RWPE1 (cell line): ENCODE measurements around the gene RAB31.
"Not testable (repeated sequence)": the region's sequence is repeated elsewhere in the genome, so short reads cannot be mapped to it uniquely, and the experiment has no call there.

Experiments
- CTCF ChIA-PET: fragments of 350-600 bp; sonication (Branson Sonifier 250); formaldehyde crosslinking; extraction: SDS; loops from one replicate; lab custom pipeline; 2021; lab: Yijun Ruan, JAX
- POLR2A ChIA-PET: fragments of 400-600 bp; formaldehyde crosslinking; extraction: SDS; loops from one replicate; lab custom pipeline; 2020; ENCODE audit warnings: antibody characterized with exemption; ENCODE audit not compliant: low non-redundant PET; lab: Yijun Ruan, JAX
- DNase-seq: peaks from one replicate; pipeline ENCODE4 v3.0.0; 2012; ENCODE audit warnings: low spot score
- H3K27ac ChIP-seq: fragments of 450-650 bp; 2 replicates; pipeline ENCODE4 v1.5.1; 2017
- CTCF ChIP-seq: fragments of 450-650 bp; conservative IDR thresholded peaks from 2 replicates; pipeline ENCODE4 v1.5.1; 2017; ENCODE audit warnings: low read depth, mild to moderate bottlenecking

The RAB31 gene

GRCh38 chr18:9852266-9853081 is 144.4 kb downstream of the RAB31 start:
- CTCF ChIA-PET, result no interaction called here
- POLR2A ChIA-PET, result no interaction called here
- no peak for DNase-seq
- no peak overlapping the region for H3K27ac ChIP-seq
- no peak for TF ChIP-seq CTCF

GRCh38 chr18:9854801-9855676 is 146.9 kb downstream of the RAB31 start:
- DNase-seq, result no peak
- TF ChIP-seq CTCF, result no peak
- CTCF ChIA-PET, result no interaction called here
- no peak overlapping the region for H3K27ac ChIP-seq
- POLR2A ChIA-PET, result no interaction called here

GRCh38 chr18:9855681-9856080 is 147.6 kb downstream of the RAB31 start:
- ChIA-PET POLR2A (no interaction called here), CTCF (no interaction called here)
- no peak overlapping the region for H3K27ac ChIP-seq
- no peak for TF ChIP-seq CTCF
- DNase-seq, result no peak

- no peak for TF ChIP-seq CTCF
- CTCF ChIA-PET, result no interaction called here
- H3K27ac ChIP-seq, result no peak overlapping the region
- POLR2A ChIA-PET, result no interaction called here
- DNase-seq, result no peak
Observed at GRCh38 chr18:9856092-9856491, 148.0 kb downstream of the RAB31 start.

GRCh38 chr18:9857479-9857998 is 149.4 kb downstream of the RAB31 start:
- H3K27ac ChIP-seq, POLR2A ChIA-PET, DNase-seq: not testable (repeated sequence)
- CTCF ChIA-PET, result interaction anchor here (0.6 kb wide), 2 partner anchors 92 to 120 kb away, joined by 3 to 4 read pairs; no protein-coding TSS in a partner anchor

GRCh38 chr18:9858642-9859041 is 150.5 kb downstream of the RAB31 start:
- TF ChIP-seq CTCF, result no peak
- ChIA-PET CTCF (no interaction called here), POLR2A (no interaction called here)
- H3K27ac ChIP-seq, result no peak overlapping the region
- DNase-seq, result no peak
